HepG2 (cell line): ENCODE results near the gene RAB23. TPM values are rescaled to one million over a fixed set of nuclear protein-coding genes. Genes with fewer than 3 reads are reported as not detected.

Source experiments
- CENPX ChIP-seq: sonication (generic); formaldehyde crosslinking; IDR thresholded peaks from 2 replicates; pipeline ENCODE4 v1.9.0; 2021; ENCODE audit warnings: mild to moderate bottlenecking, missing genetic modification reagents, moderate library complexity
- ESRRA ChIP-seq: sonication (generic); formaldehyde crosslinking; IDR thresholded peaks from 2 replicates; pipeline ENCODE4 v1.5.1; 2020; ENCODE audit warnings: mild to moderate bottlenecking, low read depth, missing genetic modification reagents
- GLMP ChIP-seq: sonication (generic); formaldehyde crosslinking; IDR thresholded peaks from 2 replicates; pipeline ENCODE4 v1.9.0; 2021; ENCODE audit warnings: missing genetic modification reagents, mild to moderate bottlenecking, borderline replicate concordance
- HOXD1 ChIP-seq: sonication (generic); formaldehyde crosslinking; IDR thresholded peaks from 2 replicates; pipeline ENCODE4 v1.5.0; 2020; ENCODE audit warnings: missing genetic modification reagents
- MXD4 ChIP-seq: IDR thresholded peaks from 2 replicates; pipeline ENCODE4 v1.6.1; 2016; ENCODE audit warnings: mild to moderate bottlenecking, missing biosample characterization, missing genetic modification reagents
- MXI1 ChIP-seq: IDR thresholded peaks from 3 replicates; pipeline ENCODE4 v1.6.1; 2012; ENCODE audit warnings: low read depth, low read length, inconsistent platforms, borderline replicate concordance
- PRDM4 ChIP-seq: sonication (generic); formaldehyde crosslinking; IDR thresholded peaks from 2 replicates; pipeline ENCODE4 v1.9.0; 2021; ENCODE audit warnings: missing genetic modification reagents, borderline replicate concordance
- RFXAP ChIP-seq: sonication (generic); formaldehyde crosslinking; IDR thresholded peaks from 2 replicates; pipeline ENCODE4 v1.4.0; 2020; ENCODE audit warnings: missing genetic modification reagents, borderline replicate concordance
- ZBTB34 ChIP-seq: sonication (generic); formaldehyde crosslinking; IDR thresholded peaks from 2 replicates; pipeline ENCODE4 v1.8.0; 2022; ENCODE audit warnings: mild to moderate bottlenecking, missing genetic modification reagents
- ZFAT ChIP-seq: sonication (generic); formaldehyde crosslinking; conservative IDR thresholded peaks from 2 replicates; pipeline ENCODE4 v1.8.1; 2023; ENCODE audit warnings: missing genetic modification reagents, inconsistent platforms
- ZNF10 ChIP-seq: sonication (generic); formaldehyde crosslinking; IDR thresholded peaks from 2 replicates; pipeline ENCODE4 v1.4.0; 2020; ENCODE audit warnings: mild to moderate bottlenecking, low read depth, missing genetic modification reagents, borderline replicate concordance
- ZNF101 ChIP-seq: sonication (generic); formaldehyde crosslinking; IDR thresholded peaks from 2 replicates; pipeline ENCODE4 v1.4.0; 2020; ENCODE audit warnings: mild to moderate bottlenecking, low read depth, missing genetic modification reagents, borderline replicate concordance
- ZNF160 ChIP-seq: sonication (generic); formaldehyde crosslinking; IDR thresholded peaks from 2 replicates; pipeline ENCODE4 v1.8.0; 2022; ENCODE audit warnings: mild to moderate bottlenecking, inconsistent platforms, missing genetic modification reagents
- ZNF276 ChIP-seq: sonication (generic); formaldehyde crosslinking; IDR thresholded peaks from 2 replicates; pipeline ENCODE4 v1.4.0; 2020; ENCODE audit warnings: mild to moderate bottlenecking, low read depth, missing genetic modification reagents
- ZNF326 ChIP-seq: sonication (generic); formaldehyde crosslinking; IDR thresholded peaks from 2 replicates; pipeline ENCODE4 v1.4.0; 2020; ENCODE audit warnings: missing genetic modification reagents, borderline replicate concordance
- ZNF331 ChIP-seq: sonication (generic); formaldehyde crosslinking; IDR thresholded peaks from 2 replicates; pipeline ENCODE4 v1.4.0; 2020; ENCODE audit warnings: missing genetic modification reagents
- ZNF569 ChIP-seq: sonication (generic); formaldehyde crosslinking; IDR thresholded peaks from 2 replicates; pipeline ENCODE4 v1.5.0; 2020; ENCODE audit warnings: mild to moderate bottlenecking, missing genetic modification reagents, moderate library complexity, borderline replicate concordance
- ZNF616 ChIP-seq: sonication (generic); formaldehyde crosslinking; IDR thresholded peaks from 2 replicates; pipeline ENCODE4 v1.5.0; 2020; ENCODE audit warnings: low read depth, mild to moderate bottlenecking, missing genetic modification reagents
- ZNF75D ChIP-seq: sonication (generic); formaldehyde crosslinking; IDR thresholded peaks from 2 replicates; pipeline ENCODE4 v1.8.1; 2023; ENCODE audit warnings: missing genetic modification reagents, mild to moderate bottlenecking, borderline replicate concordance
- ZNF816 ChIP-seq: sonication (generic); formaldehyde crosslinking; IDR thresholded peaks from 2 replicates; pipeline ENCODE4 v1.8.0; 2022; ENCODE audit warnings: missing genetic modification reagents, mild to moderate bottlenecking, borderline replicate concordance
- ZSCAN30 ChIP-seq: sonication (generic); formaldehyde crosslinking; IDR thresholded peaks from 2 replicates; pipeline ENCODE4 v1.5.0; 2020; ENCODE audit warnings: mild to moderate bottlenecking, missing genetic modification reagents
- polyA plus RNA-seq, 8 experiments: library from polyadenylated mRNA; depleted of rRNA in 3 of 8; stranded (reverse) in 7 of 8; unstranded in 1 of 8; fragments of >200 nt; fragmentation: Illumina TruSeq in 4 of 8; extraction: Trizol in 4 of 8; gene quantifications; 2 replicates each; pipeline versions ENCODE4 v1.2.1 to v1.2.3, GENCODE V29; 2011 to 2016; ENCODE audit warnings: low read depth in 4 of 8, missing spikeins in 1 of 8, mixed read lengths in 1 of 8; ENCODE audit not compliant: insufficient read depth in 1 of 8
- total RNA-seq, 5 experiments: library from RNA; depleted of rRNA; stranded (reverse); fragments of >200 nt; fragmentation: Illumina TruSeq; extraction: Trizol; gene quantifications; 2 replicates each; pipeline ENCODE4 v1.2.3, GENCODE V29; 2016; ENCODE audit warnings: low read depth in 1 of 5

RAB23 gene
- total and polyA plus RNA-seq, 2 of the 13 experiments (the other 11 are each of a cell fraction or from before 2014, with no cell fraction given): 5.5 to 16.4 TPM

- TF ChIP-seq ZNF101 (CRISPR knock-in tag) (no peak; the same call in 1 of the 2 replicates), ZNF616 (CRISPR knock-in tag) (0 out of 2 replicates have a peak, but pooled peaks have one; percentile 26), MXI1 (peak; percentile 88; the same call in 2 of the 3 replicates), ZFAT (peak; percentile 93; the same call in 1 of the 2 replicates), ZBTB34 (CRISPR knock-in tag) (peak; percentile 85), ZNF816 (CRISPR knock-in tag) (peak; percentile 99), HOXD1 (CRISPR knock-in tag) (peak; percentile 66), ZNF276 (peak; percentile 66; the same call in 1 of the 2 replicates), ZNF326 (no peak), ZNF10 (CRISPR knock-in tag) (no peak), CENPX (no peak), PRDM4 (CRISPR knock-in tag) (peak; percentile 19; the same call in 1 of the 2 replicates), RFXAP (CRISPR knock-in tag) (peak; percentile 92), ZNF160 (CRISPR knock-in tag) (peak; percentile 73; the same call in 1 of the 2 replicates), ZNF569 (CRISPR knock-in tag) (peak; percentile 97; the same call in 1 of the 2 replicates), GLMP (CRISPR knock-in tag) (no peak), ZNF331 (CRISPR knock-in tag) (no peak; the same call in 1 of the 2 replicates), ZNF75D (no peak), ZSCAN30 (CRISPR knock-in tag) (peak; percentile 96), MXD4 (peak; percentile 71; the same call in 1 of the 2 replicates), ESRRA (peak; percentile 73; the same call in 1 of the 2 replicates)
Measured at GRCh38 chr6:57172136-57173055, 49.7 kb downstream of the RAB23 start, which contains the start of gene BAG2 (continued).
